GM12872 (cell line): ENCODE measurements around the gene MATK.

Experiments
- TF ChIP-seq, protein P1 (sequence below): IDR thresholded peaks from 3 replicates; pipeline ENCODE4 v1.5.1; 2011; ENCODE audit warnings: low read depth, mild to moderate bottlenecking, low read length, moderate library complexity; ENCODE audit not compliant: insufficient read depth

MATK gene

DNA sequence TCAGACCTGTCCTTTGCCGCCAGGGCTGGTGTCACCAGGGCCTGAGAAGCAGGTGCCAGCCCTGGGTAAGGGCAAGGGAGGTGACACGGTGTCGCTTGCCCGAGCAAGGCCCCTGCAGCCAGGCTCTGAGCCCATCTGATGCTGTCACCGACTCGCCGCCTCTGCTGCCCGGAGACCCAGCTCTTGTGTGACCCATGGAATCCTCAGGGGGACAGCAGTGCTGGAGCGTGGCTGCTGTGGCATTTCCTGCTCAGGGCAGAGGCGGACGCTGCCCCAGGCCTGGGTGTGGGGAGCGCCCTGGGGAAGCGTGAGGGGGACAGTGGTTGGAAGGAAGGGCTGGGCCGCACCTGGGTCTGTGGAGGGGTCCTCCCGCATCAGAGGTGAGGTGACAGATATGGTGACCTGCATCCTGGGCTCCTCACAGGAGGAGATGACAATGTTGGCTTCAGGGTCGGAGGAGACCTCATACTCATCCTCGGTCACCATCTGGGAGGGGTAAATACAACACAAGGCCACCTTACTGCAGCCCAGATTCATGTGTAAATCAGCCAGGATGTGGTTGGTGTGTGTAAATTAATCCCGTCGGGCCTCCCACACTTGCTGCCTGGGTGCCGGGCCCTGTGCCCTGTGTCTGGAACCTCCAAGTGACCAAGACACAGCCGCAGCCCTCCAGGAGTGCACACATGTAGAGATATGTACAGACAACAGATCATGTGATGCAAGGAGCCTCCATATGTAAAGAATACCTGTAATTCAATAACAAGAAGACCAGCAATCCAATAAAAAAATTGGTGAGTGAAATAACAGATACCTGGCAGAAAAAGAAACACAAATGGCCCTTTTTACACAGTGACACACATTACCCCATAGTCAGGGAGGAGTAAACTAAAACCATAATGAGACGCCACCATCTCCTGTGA lies 27.6 kb upstream of the MATK start:
- TF ChIP-seq, protein P1, sequence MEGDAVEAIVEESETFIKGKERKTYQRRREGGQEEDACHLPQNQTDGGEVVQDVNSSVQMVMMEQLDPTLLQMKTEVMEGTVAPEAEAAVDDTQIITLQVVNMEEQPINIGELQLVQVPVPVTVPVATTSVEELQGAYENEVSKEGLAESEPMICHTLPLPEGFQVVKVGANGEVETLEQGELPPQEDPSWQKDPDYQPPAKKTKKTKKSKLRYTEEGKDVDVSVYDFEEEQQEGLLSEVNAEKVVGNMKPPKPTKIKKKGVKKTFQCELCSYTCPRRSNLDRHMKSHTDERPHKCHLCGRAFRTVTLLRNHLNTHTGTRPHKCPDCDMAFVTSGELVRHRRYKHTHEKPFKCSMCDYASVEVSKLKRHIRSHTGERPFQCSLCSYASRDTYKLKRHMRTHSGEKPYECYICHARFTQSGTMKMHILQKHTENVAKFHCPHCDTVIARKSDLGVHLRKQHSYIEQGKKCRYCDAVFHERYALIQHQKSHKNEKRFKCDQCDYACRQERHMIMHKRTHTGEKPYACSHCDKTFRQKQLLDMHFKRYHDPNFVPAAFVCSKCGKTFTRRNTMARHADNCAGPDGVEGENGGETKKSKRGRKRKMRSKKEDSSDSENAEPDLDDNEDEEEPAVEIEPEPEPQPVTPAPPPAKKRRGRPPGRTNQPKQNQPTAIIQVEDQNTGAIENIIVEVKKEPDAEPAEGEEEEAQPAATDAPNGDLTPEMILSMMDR = no peak

DNA sequence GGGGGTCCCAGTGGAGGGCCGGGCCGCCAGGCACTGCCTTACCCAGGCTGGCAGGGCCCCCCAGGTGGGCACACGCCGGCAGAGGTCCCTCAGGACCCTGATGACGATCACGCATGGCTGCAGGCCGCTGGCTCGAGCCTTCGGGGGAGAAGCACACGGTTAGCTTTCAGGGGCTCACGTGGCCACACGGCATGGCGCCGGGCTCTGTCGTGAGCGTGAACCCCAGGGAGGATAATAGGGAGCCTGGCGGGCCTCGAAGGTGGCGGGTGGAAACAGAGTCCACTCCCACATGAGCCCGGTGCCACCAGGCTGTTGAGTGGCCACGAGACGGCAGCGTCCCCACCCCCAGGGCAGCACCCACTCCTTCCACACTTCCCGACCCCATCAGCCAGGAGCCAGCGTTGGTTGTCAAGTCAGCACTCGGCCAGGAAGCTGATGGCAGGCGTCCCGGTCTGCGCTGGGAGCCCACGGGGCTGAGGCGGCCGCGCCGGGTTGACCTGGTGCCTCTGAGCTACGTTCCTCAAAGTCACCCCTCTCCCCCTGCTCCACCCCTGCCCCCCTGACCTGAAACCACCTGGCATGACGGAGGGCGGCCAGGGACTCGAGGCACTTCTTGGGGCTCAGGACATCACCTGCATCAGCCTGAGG lies 24.7 kb upstream of the MATK start:
- TF ChIP-seq, protein P1 = no peak

DNA sequence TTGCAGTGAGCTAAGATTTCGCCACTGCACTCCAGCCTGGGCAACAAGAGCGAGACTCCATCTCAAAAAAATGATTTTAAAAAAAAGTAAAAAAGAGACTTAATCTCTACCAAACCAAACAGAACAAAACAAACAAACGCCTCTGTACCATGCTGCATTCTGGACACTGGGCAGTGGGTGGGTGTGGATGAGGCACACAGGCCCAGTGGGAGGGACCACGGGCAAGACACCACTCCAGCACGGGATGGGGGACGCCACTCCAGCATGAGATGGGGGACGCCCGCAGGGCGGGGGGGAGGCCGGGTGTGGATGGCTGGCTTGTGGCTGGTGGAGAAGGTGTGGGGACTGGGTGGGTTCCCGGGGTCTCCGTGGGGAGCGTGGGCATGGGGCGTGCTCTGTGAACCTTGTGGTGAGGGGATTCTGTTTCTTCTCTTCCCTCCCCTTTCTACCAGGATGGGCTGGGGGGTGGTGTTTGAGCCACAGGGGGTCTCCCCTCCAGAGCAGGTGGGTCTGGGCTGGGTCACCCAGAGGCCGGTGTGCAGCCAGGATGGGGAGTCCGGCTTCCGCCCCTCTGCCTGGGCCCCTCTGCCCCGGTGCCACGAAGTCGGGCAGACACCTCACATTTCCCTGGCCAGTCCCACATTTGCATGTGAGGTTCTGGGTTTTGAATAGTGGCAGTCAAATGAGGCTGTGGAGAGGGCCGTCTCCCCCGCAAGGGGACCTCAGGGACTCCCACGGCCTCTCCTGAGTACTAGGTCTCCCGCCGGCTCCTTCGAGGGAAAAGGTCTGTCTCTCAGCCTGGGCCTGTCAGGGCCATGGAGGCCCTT lies 23.9 kb upstream of the MATK start:
- TF ChIP-seq, protein P1 = no peak

DNA sequence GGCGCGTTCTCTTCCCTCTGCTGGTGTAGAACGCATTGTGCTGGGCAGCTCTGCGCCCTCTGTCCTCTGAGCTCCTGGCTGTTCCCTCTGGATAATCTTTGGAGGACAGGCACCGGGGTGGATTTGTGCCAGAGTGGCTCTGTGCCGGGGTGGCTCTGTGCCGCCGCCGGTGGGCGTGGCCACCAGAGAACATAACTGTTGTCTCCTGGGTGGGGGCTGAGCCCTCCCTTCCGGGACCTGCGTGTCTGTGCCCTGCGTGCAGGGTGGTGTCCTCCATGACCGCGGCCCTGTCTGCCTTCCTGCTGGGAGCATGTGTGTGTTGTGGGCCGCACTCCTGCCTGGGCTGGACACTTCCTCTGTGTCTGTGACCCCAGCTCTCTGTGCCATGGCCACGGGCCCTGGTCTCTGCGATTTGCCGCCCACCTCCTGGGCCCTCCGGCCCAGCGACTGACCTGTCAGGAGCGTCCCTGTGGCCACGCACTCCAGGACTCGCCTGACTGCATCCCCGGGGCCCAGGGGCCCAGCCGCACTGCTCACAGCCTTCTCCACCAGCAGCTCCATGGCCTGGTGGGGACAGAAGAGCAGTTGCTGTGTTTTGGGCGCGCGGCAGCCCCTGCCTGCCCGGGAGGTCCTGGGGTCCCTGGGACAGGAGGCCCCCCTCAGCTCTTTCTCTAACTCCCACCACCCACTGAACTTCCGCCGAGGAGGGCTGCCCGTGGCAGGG lies 22.4 kb upstream of the MATK start:
- TF ChIP-seq, protein P1 = no peak

DNA sequence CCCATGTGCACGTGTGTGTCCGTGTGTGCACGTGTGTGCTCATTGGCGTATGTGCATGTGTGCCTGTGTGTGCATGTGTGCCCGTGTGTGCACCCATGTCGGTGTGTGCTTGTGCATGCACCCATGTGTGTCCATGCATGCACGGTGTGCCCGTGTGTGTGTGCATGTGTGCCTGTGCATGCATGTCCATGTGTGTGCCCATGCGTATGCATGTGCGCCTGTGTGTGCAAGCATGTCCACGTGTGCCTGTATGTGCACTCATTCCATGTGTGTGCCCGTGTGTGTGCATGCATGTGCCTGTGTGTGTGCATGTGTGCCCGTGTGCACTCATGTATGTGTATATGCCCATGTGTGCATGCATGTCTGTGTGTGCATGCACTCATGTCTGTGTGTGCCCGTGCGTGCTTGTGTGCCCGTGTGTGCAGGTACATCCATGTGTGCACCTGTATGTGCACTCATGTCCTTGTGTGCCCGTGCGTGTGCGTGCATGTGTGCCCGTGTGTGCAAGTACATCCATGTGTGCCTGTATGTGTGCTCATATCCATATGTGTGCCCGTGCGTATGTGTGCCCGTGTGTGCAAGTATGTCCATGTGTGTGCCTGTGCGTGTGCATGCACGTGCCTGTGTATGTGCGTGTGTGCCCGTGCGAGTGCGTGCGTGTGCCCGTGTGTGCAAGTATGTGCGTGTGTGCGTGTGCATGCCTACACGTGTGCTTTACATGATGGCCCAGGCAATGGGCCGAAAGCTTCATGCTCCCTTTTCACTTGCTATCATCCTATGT lies 21.6 kb upstream of the MATK start:
- TF ChIP-seq, protein P1 = no peak

DNA sequence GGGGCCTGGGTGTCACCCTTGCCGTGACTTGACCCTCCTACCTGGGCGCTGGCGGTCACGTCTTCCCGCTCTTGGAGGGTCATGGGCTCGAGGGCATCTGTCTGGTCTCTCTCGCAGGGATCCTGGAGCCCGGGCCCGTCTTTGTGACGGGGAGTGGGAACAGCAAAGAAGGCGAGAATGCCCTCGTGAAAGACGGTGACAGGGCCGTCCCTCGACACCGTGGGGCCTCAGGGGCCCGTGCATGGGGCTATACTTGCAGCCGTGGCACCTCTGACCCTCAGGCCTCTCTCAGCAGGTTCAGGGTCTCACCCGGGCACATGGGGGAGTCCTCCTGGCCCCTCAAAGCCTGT lies 20.9 kb upstream of the MATK start:
- TF ChIP-seq, protein P1 = no peak
